ENCODE results near the gene PPP2R2C. TPM values are rescaled to one million over a fixed set of nuclear protein-coding genes. Genes with fewer than 3 reads are reported as not detected.

The PPP2R2C gene
- total and polyA plus RNA-seq, 2 donors, result 5.4 to 6.4 TPM

DNA sequence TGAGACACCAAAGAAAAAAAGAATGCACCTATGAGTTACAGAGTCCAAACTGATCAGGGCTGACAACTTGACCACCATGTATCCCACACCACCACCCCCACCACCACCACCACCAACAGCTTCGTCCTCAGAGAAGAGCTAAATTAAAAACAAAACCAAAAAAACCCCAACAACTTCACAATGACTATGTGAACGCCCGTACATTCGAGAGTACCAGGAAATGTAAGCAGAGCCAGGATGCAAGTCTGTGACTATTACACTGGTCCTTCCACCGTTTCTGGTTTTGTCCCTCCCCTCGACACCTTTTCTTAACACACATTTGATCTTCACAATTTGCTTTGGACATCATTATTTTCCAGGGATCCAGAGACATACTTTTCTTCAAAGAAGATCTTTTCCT is 151.8 kb downstream of the PPP2R2C start:
- Histone ChIP-seq H3K4me3 (ENCODE audit: low read length in 2 of 2) (no peak overlapping the region), H3K9me3 (ENCODE audit: control insufficient read depth in 2 of 2, insufficient read depth in 1 of 2, low read length in 1 of 2) (no peaks in the 10 kb centered on the region), H3K27me3 (ENCODE audit: control insufficient read depth in 2 of 2, insufficient read depth in 1 of 2, low read length in 1 of 2) (peaks cover 4 to 17% of the 10 kb centered on the region in 2 donors), H3K27ac (ENCODE audit: low read depth in 1 of 2, low read length in 1 of 2) (no peak overlapping the region), H3K36me3 (ENCODE audit: control insufficient read depth in 2 of 2, insufficient read depth in 2 of 2, low read length in 1 of 2) (no peaks in the 10 kb centered on the region), H3K4me1 (ENCODE audit: control insufficient read depth in 2 of 2, insufficient read depth in 2 of 2, low read length in 2 of 2) (no peaks in the 10 kb centered on the region)
- DNase-seq (ENCODE audit: low read depth in 6 of 9, low spot score in 9 of 9), result no peak
- WGBS, result 73% methylated on average over 6 of the region's 6 CpGs

DNA sequence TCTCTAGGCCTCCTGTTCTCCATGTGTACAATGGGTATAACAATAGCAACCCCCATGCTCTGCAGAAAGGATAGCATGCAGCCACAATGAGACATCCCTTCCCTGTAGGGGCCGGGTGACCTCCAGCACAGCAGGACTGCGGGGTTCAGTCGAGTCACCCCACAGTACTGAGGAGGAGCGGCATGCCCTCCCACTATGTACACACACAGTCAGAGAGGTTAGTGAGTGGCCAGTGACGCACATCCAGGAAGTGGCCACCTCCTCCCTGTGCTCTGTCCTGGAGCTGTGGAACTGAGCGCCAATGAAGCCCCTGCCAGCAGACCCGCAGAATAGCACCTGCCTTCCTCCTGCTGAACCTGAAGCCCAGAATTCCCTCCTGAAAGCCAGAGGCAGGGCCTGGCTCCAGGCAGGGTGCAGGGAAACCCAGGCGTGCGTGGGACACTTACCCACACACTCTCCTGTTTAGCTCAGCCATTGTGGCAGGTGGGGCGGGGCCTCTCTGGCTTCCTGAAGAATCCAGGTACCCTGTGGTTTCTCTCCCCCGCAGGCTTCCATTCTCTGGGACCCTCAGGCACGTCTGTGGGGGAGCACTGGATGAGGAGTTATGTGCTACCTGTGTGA is 152.8 kb downstream of the PPP2R2C start:
- Histone ChIP-seq H3K9me3 (ENCODE audit: control insufficient read depth in 2 of 2, insufficient read depth in 1 of 2, low read length in 1 of 2) (no peaks in the 10 kb centered on the region), H3K27me3 (ENCODE audit: control insufficient read depth in 2 of 2, insufficient read depth in 1 of 2, low read length in 1 of 2) (peaks cover 2 to 7% of the 10 kb centered on the region in 2 donors), H3K4me1 (ENCODE audit: control insufficient read depth in 2 of 2, insufficient read depth in 2 of 2, low read length in 2 of 2) (no peaks in the 10 kb centered on the region), H3K36me3 (ENCODE audit: control insufficient read depth in 2 of 2, insufficient read depth in 2 of 2, low read length in 1 of 2) (no peaks in the 10 kb centered on the region), H3K4me3 (ENCODE audit: low read length in 2 of 2) (no peak overlapping the region), H3K27ac (ENCODE audit: low read depth in 1 of 2, low read length in 1 of 2) (no peak overlapping the region)
- 85% methylated on average over 12 of the region's 12 CpGs for WGBS
- no peak for DNase-seq (ENCODE audit: low read depth in 6 of 9, low spot score in 9 of 9)

DNA sequence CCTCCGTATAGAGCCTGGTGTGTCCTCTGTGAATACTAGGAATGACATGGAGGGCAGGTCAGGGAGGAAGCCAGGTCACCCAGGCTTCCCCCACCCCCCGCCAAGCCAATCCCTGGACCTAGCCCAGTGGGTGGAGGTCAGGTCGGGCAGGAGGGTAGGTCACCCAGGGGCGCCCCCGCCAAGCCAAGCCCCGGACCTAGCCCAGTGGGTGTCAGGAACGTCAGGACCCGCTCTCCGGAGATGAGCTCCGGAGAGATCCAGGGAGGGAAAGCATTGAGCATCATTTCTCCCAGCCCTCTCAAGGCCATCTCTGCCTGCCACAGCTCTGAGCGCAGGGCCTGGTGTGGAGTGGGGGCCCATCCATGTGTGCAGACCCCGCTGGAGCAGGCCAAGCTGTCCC is 154.2 kb downstream of the PPP2R2C start:
- DNase-seq (ENCODE audit: low read depth in 6 of 9, low spot score in 9 of 9), result no peak
- no peaks in the 10 kb centered on the region for H3K9me3 ChIP-seq (ENCODE audit: control insufficient read depth in 2 of 2, insufficient read depth in 1 of 2, low read length in 1 of 2)

DNA sequence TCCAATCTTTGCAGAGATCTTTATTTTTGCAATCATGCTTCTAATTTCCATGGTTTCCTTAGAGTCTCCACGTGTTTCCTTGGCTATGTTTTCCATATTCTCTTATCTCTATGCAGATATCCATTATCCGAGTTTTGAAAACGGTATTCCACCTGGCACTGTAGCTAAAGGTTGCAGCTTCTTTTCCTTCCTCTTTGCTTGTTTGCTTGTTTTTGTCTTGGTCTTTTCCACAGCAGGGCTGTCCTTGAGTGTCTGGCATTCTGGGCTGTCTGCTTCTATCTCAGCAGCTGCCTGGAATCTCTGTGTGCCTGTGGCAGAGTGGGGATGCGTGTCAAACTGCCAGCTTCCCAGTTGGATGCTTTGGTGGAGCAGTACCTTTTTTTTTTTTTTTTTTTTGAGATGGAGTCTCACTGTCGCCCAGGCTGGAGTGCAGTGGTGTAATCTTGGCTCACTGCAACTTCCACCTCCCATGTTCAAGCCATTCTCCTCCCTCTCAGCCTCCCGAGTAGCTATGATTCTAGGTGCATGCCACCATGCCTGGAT is 155.9 kb downstream of the PPP2R2C start:
- H3K36me3 ChIP-seq (ENCODE audit: control insufficient read depth in 2 of 2, insufficient read depth in 2 of 2, low read length in 1 of 2), result no peaks in the 10 kb centered on the region
- no peaks in the 10 kb centered on the region for H3K9me3 ChIP-seq (ENCODE audit: control insufficient read depth in 2 of 2, insufficient read depth in 1 of 2, low read length in 1 of 2)
- H3K27ac ChIP-seq (ENCODE audit: low read depth in 1 of 2, low read length in 1 of 2), result no peak overlapping the region
- DNase-seq (ENCODE audit: low read depth in 6 of 9, low spot score in 9 of 9), result no peak
- 70% methylated on average over 6 of the region's 6 CpGs for WGBS
- H3K27me3 ChIP-seq (ENCODE audit: control insufficient read depth in 2 of 2, insufficient read depth in 1 of 2, low read length in 1 of 2), result no peaks in the 10 kb centered on the region
- no peak overlapping the region for H3K4me3 ChIP-seq (ENCODE audit: low read length in 2 of 2)
- no peaks in the 10 kb centered on the region for H3K4me1 ChIP-seq (ENCODE audit: control insufficient read depth in 2 of 2, insufficient read depth in 2 of 2, low read length in 2 of 2)

More for the DNA sequence above, 154.2 kb downstream of the PPP2R2C start:
- Histone ChIP-seq H3K27me3 (ENCODE audit: control insufficient read depth in 2 of 2, insufficient read depth in 1 of 2, low read length in 1 of 2) (peaks cover 0 to 2% of the 10 kb centered on the region in 2 donors), H3K4me1 (ENCODE audit: control insufficient read depth in 2 of 2, insufficient read depth in 2 of 2, low read length in 2 of 2) (no peaks in the 10 kb centered on the region), H3K36me3 (ENCODE audit: control insufficient read depth in 2 of 2, insufficient read depth in 2 of 2, low read length in 1 of 2) (no peaks in the 10 kb centered on the region), H3K27ac (ENCODE audit: low read depth in 1 of 2, low read length in 1 of 2) (no peak overlapping the region), H3K4me3 (ENCODE audit: low read length in 2 of 2) (no peak overlapping the region)
- WGBS, result 88% methylated on average over 12 of the region's 12 CpGs

DNA sequence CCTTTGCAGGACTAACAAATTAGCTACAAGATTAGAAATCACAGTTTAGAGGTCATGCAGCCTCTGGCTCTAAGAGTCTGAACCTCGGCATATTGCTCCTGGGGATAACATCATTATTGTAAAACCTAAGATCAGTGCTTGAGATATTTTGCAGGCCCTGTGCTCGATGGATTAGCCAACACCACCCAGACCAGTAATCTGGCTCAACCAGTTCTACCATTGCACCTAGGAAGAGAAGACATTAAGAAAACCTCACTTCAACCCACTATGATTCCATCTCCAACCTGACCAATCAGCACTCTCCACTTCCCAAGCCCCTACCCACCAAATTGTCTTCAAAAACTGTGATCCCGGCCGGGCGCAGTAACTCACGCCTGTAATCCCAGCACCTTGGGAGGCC is 159.2 kb downstream of the PPP2R2C start:
- no peak overlapping the region for H3K4me3 ChIP-seq (ENCODE audit: low read length in 2 of 2)
- no peak for DNase-seq (ENCODE audit: low read depth in 6 of 9, low spot score in 9 of 9)
- no peaks in the 10 kb centered on the region for H3K4me1 ChIP-seq (ENCODE audit: control insufficient read depth in 2 of 2, insufficient read depth in 2 of 2, low read length in 2 of 2)
- WGBS, result 94% methylated on average over 6 of the region's 6 CpGs
- peaks cover 12 to 25% of the 10 kb centered on the region in 2 donors for H3K27me3 ChIP-seq (ENCODE audit: control insufficient read depth in 2 of 2, insufficient read depth in 1 of 2, low read length in 1 of 2)
- H3K9me3 ChIP-seq (ENCODE audit: control insufficient read depth in 2 of 2, insufficient read depth in 1 of 2, low read length in 1 of 2), result peaks cover 0 to 2% of the 10 kb centered on the region in 2 donors
- H3K27ac ChIP-seq (ENCODE audit: low read depth in 1 of 2, low read length in 1 of 2), result no peak overlapping the region
- no peaks in the 10 kb centered on the region for H3K36me3 ChIP-seq (ENCODE audit: control insufficient read depth in 2 of 2, insufficient read depth in 2 of 2, low read length in 1 of 2)

DNA sequence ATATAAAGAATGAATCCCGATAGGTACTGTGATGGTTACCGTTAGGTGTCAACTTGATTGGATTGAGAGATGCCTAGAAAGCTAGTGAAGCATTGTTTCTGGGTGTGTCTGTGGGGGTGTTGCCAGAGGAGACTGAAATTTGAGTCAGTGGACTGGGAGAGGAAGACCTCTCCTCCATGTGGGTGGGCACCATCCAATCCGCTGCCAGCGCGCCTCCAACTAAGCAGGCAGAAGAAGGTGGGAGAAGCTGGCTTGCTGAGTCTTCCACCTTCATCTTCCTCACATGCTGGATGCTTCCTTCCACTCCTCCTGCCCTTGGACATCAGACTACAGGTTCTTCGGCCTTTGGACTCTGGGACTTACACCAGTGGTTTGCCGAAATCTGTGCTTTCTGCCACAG is 162.6 kb downstream of the PPP2R2C start:
- peaks cover 0 to 2% of the 10 kb centered on the region in 2 donors for H3K9me3 ChIP-seq (ENCODE audit: control insufficient read depth in 2 of 2, insufficient read depth in 1 of 2, low read length in 1 of 2)
- 81% methylated on average over 7 of the region's 7 CpGs for WGBS
- DNase-seq (ENCODE audit: low read depth in 6 of 9, low spot score in 9 of 9), result no peak
- H3K27me3 ChIP-seq (ENCODE audit: control insufficient read depth in 2 of 2, insufficient read depth in 1 of 2, low read length in 1 of 2), result peaks cover 12 to 49% of the 10 kb centered on the region in 2 donors
- no peak overlapping the region for H3K27ac ChIP-seq (ENCODE audit: low read depth in 1 of 2, low read length in 1 of 2)
- no peaks in the 10 kb centered on the region for H3K4me1 ChIP-seq (ENCODE audit: control insufficient read depth in 2 of 2, insufficient read depth in 2 of 2, low read length in 2 of 2)
- H3K36me3 ChIP-seq (ENCODE audit: control insufficient read depth in 2 of 2, insufficient read depth in 2 of 2, low read length in 1 of 2), result no peaks in the 10 kb centered on the region
- no peak overlapping the region for H3K4me3 ChIP-seq (ENCODE audit: low read length in 2 of 2)

DNA sequence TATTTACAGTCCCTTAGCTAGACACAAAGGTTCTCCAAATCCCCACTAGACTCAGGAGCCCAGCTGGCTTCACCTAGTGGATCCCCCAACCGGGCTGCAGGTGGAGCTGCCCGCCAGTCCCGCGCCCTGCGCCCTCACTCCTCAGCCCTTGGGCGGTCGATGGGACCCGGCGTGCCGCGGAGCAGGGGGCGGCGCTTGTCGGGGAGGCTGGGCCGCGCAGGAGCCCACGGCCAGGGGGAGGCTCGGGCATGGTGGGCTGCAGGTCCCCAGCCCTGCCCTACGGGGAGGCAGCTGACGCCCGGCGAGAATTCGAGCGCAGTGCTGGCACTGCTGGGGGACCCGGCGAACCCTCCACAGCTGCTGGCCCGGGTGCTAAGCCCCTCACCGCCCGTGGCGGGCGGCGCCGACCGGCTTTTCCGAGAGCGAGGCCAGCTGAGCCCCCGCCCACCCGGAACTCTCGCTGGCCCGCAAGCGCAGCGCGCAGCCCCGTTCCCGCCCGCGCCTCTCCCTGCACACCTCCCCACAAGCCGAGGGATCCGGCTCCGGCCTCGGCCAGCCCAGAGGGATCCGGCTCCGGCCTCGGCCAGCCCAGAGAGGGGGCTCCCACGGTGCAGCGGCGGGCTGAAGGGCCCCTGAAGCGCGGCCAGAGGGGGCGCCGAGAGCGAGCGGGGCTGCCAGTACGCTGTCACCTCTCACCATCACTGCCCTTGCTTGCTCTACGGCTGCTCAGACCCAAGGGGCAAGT is 163.3 kb downstream of the PPP2R2C start:
- WGBS, result 5% methylated on average over 65 of the region's 65 CpGs

DNA sequence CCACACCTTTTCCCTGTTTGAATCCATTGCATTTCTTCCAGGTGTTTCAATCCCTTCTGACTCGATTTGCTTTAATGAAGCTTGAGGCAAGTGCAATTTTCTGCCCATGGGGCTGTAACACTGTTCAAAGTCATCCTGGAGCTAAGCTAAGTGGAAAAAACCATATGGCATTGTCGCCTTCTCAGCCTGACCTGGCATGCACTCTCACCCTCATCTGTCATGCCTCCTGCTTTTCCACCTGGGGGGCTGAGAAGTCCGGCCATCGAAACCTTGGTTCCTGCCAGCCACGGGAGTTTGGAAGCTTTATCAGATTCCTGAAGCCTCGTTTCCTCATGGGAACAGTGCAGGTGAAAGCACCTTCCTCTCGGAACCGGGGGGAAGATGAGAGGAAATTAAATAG is 164.5 kb downstream of the PPP2R2C start:
- Histone ChIP-seq H3K27ac (ENCODE audit: low read depth in 1 of 2, low read length in 1 of 2) (no peak overlapping the region), H3K4me3 (ENCODE audit: low read length in 2 of 2) (no peak overlapping the region), H3K36me3 (ENCODE audit: control insufficient read depth in 2 of 2, insufficient read depth in 2 of 2, low read length in 1 of 2) (no peaks in the 10 kb centered on the region), H3K9me3 (ENCODE audit: control insufficient read depth in 2 of 2, insufficient read depth in 1 of 2, low read length in 1 of 2) (peaks cover 0 to 2% of the 10 kb centered on the region in 2 donors), H3K4me1 (ENCODE audit: control insufficient read depth in 2 of 2, insufficient read depth in 2 of 2, low read length in 2 of 2) (no peaks in the 10 kb centered on the region), H3K27me3 (ENCODE audit: control insufficient read depth in 2 of 2, insufficient read depth in 1 of 2, low read length in 1 of 2) (peaks cover 12 to 49% of the 10 kb centered on the region in 2 donors)
- no peak for DNase-seq (ENCODE audit: low read depth in 6 of 9, low spot score in 9 of 9)
- WGBS, result 92% methylated on average over 8 of the region's 8 CpGs

More for the DNA sequence above, 163.3 kb downstream of the PPP2R2C start:
- H3K9me3 ChIP-seq (ENCODE audit: control insufficient read depth in 2 of 2, insufficient read depth in 1 of 2, low read length in 1 of 2), result peaks cover 0 to 2% of the 10 kb centered on the region in 2 donors
- peak in 1 of 9 donors; percentile 18 for DNase-seq (ENCODE audit: low read depth in 6 of 9, low spot score in 9 of 9)
- no peaks in the 10 kb centered on the region for H3K4me1 ChIP-seq (ENCODE audit: control insufficient read depth in 2 of 2, insufficient read depth in 2 of 2, low read length in 2 of 2)
- no peaks in the 10 kb centered on the region for H3K36me3 ChIP-seq (ENCODE audit: control insufficient read depth in 2 of 2, insufficient read depth in 2 of 2, low read length in 1 of 2)
- no peak overlapping the region for H3K27ac ChIP-seq (ENCODE audit: low read depth in 1 of 2, low read length in 1 of 2)
- peak overlapping the region in 1 of 2 donors; percentile 51 for H3K4me3 ChIP-seq (ENCODE audit: low read length in 2 of 2)
- peaks cover 12 to 49% of the 10 kb centered on the region in 2 donors for H3K27me3 ChIP-seq (ENCODE audit: control insufficient read depth in 2 of 2, insufficient read depth in 1 of 2, low read length in 1 of 2)

DNA sequence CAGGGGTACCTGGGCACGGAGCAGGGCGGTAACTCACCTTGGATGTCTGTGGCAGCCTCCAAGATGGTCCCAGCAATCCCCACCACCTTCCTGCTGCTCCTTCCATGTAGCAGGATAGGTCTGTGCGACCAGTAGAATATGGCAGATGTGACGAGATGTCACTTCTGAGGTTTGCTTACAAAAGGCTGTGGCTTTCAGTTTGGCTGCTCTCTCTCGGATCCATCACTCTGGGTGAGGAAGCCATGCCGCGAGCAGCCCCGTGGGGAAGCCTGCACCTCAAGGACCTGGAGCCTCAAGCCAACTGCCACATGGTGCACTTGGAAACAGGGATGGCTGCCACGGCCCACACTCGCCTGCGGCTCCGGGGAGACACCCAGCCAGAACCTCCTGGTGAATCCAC is 165.2 kb downstream of the PPP2R2C start:
- no peak for DNase-seq (ENCODE audit: low read depth in 6 of 9, low spot score in 9 of 9)
- no peak overlapping the region for H3K27ac ChIP-seq (ENCODE audit: low read depth in 1 of 2, low read length in 1 of 2)
- H3K4me1 ChIP-seq (ENCODE audit: control insufficient read depth in 2 of 2, insufficient read depth in 2 of 2, low read length in 2 of 2), result no peaks in the 10 kb centered on the region
- peaks cover 12 to 49% of the 10 kb centered on the region in 2 donors for H3K27me3 ChIP-seq (ENCODE audit: control insufficient read depth in 2 of 2, insufficient read depth in 1 of 2, low read length in 1 of 2)
- H3K4me3 ChIP-seq (ENCODE audit: low read length in 2 of 2), result no peak overlapping the region
- 53% methylated on average over 12 of the region's 12 CpGs for WGBS
- H3K36me3 ChIP-seq (ENCODE audit: control insufficient read depth in 2 of 2, insufficient read depth in 2 of 2, low read length in 1 of 2), result no peaks in the 10 kb centered on the region
- H3K9me3 ChIP-seq (ENCODE audit: control insufficient read depth in 2 of 2, insufficient read depth in 1 of 2, low read length in 1 of 2), result peaks cover 0 to 2% of the 10 kb centered on the region in 2 donors

Measured in thymus (tissue), 11 donors.